Neural crest cell (in vitro differentiated cells): Measurements from ENCODE around the gene ASB2. TPM values are rescaled to one million over a fixed set of nuclear protein-coding genes. Genes with fewer than 3 reads are reported as not detected.

Experiments
- DNase-seq: peaks from one replicate; pipeline ENCODE4 v3.0.0; 2021; ENCODE audit warnings: low read depth, mixed read lengths, low spot score
- H3K27ac Mint-ChIP-seq: one replicate; pipeline ENCODE4 v1.8.0; 2021; ENCODE audit warnings: mild to moderate bottlenecking, mixed read lengths; ENCODE audit not compliant: unreplicated experiment
- H3K27me3 Mint-ChIP-seq: 2 replicates; pipeline ENCODE4 v1.8.0; 2021; ENCODE audit warnings: low read depth, mild to moderate bottlenecking, mixed read lengths
- H3K36me3 Mint-ChIP-seq: 2 replicates; pipeline ENCODE4 v1.8.0; 2021; ENCODE audit warnings: low read depth, mild to moderate bottlenecking, mixed read lengths
- H3K4me1 Mint-ChIP-seq: 2 replicates; pipeline ENCODE4 v1.8.0; 2021; ENCODE audit warnings: mixed read lengths
- H3K4me3 Mint-ChIP-seq: one replicate; pipeline ENCODE4 v1.8.0; 2021; ENCODE audit warnings: mild to moderate bottlenecking, mixed read lengths
- H3K9me3 Mint-ChIP-seq: 2 replicates; pipeline ENCODE4 v1.8.0; 2021; ENCODE audit warnings: mixed read lengths
- CTCF ChIP-seq: fragments of 200-600 bp; sonication (generic); conservative IDR thresholded peaks from 2 replicates; pipeline ENCODE4 v1.5.0; 2021; ENCODE audit warnings: antibody characterized with exemption, mild to moderate bottlenecking
- total RNA-seq: library from RNA; stranded (reverse); gene quantifications from 2 replicates; pipeline ENCODE4 v1.2.1, GENCODE V29; 2021

ASB2 gene
- total RNA-seq, 1 donor from 2014 or later, result 3.5 TPM

- no peak for DNase-seq
- no peak for TF ChIP-seq CTCF
- no peak overlapping the region for H3K4me3 Mint-ChIP-seq
- peaks cover 5% of the 10 kb centered on the region for H3K9me3 Mint-ChIP-seq
- peaks cover 20% of the 10 kb centered on the region for H3K4me1 Mint-ChIP-seq
- no peaks in the 10 kb centered on the region for H3K36me3 Mint-ChIP-seq
- H3K27ac Mint-ChIP-seq, result no peak overlapping the region
- peaks cover 3% of the 10 kb centered on the region for H3K27me3 Mint-ChIP-seq
Measured at GRCh38 chr14:93964820-93965286, 11.5 kb downstream of the ASB2 start.

- H3K9me3 Mint-ChIP-seq, result peaks cover 5% of the 10 kb centered on the region
- H3K4me3 Mint-ChIP-seq, result no peak overlapping the region
- H3K27me3 Mint-ChIP-seq, result peaks cover 3% of the 10 kb centered on the region
- H3K4me1 Mint-ChIP-seq, result peaks cover 25% of the 10 kb centered on the region
- no peaks in the 10 kb centered on the region for H3K36me3 Mint-ChIP-seq
- H3K27ac Mint-ChIP-seq, result no peak overlapping the region
- no peak for DNase-seq
- no peak for TF ChIP-seq CTCF
Measured at GRCh38 chr14:93964281-93964680, 12.1 kb downstream of the ASB2 start.

- no peak for TF ChIP-seq CTCF
- no peak for DNase-seq
- H3K4me3 Mint-ChIP-seq, result no peak overlapping the region
- H3K27me3 Mint-ChIP-seq, result peaks cover 3% of the 10 kb centered on the region
- H3K9me3 Mint-ChIP-seq, result peaks cover 5% of the 10 kb centered on the region
- H3K4me1 Mint-ChIP-seq, result peaks cover 30% of the 10 kb centered on the region
- H3K36me3 Mint-ChIP-seq, result no peaks in the 10 kb centered on the region
- H3K27ac Mint-ChIP-seq, result no peak overlapping the region
Measured at GRCh38 chr14:93963692-93964091, 12.7 kb downstream of the ASB2 start.

- Mint-ChIP-seq H3K27me3 (peaks cover 3% of the 10 kb centered on the region), H3K9me3 (peaks cover 5% of the 10 kb centered on the region), H3K27ac (no peak overlapping the region)
Measured at GRCh38 chr14:93962701-93963601, 13.4 kb downstream of the ASB2 start.

GRCh38 chr14:93961620-93962019 is 14.8 kb downstream of the ASB2 start:
- Mint-ChIP-seq H3K27ac (no peak overlapping the region), H3K36me3 (no peaks in the 10 kb centered on the region), H3K9me3 (peaks cover 5% of the 10 kb centered on the region), H3K4me1 (peaks cover 33% of the 10 kb centered on the region), H3K4me3 (no peak overlapping the region), H3K27me3 (peaks cover 3% of the 10 kb centered on the region)
- DNase-seq, result no peak
- TF ChIP-seq CTCF, result no peak

More at GRCh38 chr14:93962701-93963601, 13.4 kb downstream of the ASB2 start:
- Mint-ChIP-seq H3K4me1 (peaks cover 30% of the 10 kb centered on the region), H3K4me3 (no peak overlapping the region), H3K36me3 (no peaks in the 10 kb centered on the region)
- DNase-seq, result no peak
- no peak for TF ChIP-seq CTCF
